BLaER1 (cell line): ENCODE data around the gene MYL12B.
"Not testable (repeated sequence)": the region's sequence is repeated elsewhere in the genome, so short reads cannot be mapped to it uniquely, and the experiment has no call there.

Experiments used
- H3K27ac ChIP-seq: shearing (Covaris generic); formaldehyde crosslinking; 2 replicates; pipeline ENCODE4 v1.8.1; 2022
- H3K27me3 ChIP-seq: shearing (Covaris generic); formaldehyde crosslinking; 2 replicates; pipeline ENCODE4 v1.8.1; 2022
- H3K36me3 ChIP-seq: shearing (Covaris generic); formaldehyde crosslinking; 2 replicates; pipeline ENCODE4 v1.8.1; 2022
- H3K4me1 ChIP-seq: shearing (Covaris generic); formaldehyde crosslinking; 2 replicates; pipeline ENCODE4 v1.8.1; 2022
- H3K4me2 ChIP-seq: shearing (Covaris generic); formaldehyde crosslinking; 2 replicates; pipeline ENCODE4 v1.8.1; 2022
- H3K4me3 ChIP-seq: shearing (Covaris generic); formaldehyde crosslinking; 2 replicates; pipeline ENCODE4 v1.8.1; 2022
- H3K9ac ChIP-seq: shearing (Covaris generic); formaldehyde crosslinking; 2 replicates; pipeline ENCODE4 v1.8.1; 2022
- H3K9me3 ChIP-seq: shearing (Covaris generic); formaldehyde crosslinking; 2 replicates; pipeline ENCODE4 v1.8.1; 2022
- H4K20me1 ChIP-seq: shearing (Covaris generic); formaldehyde crosslinking; 2 replicates; pipeline ENCODE4 v1.8.1; 2022
- Cebpa-rat ChIP-seq: shearing (Covaris generic); IDR thresholded peaks from 2 replicates; pipeline ENCODE4 v1.8.1; 2022

MYL12B gene

DNA sequence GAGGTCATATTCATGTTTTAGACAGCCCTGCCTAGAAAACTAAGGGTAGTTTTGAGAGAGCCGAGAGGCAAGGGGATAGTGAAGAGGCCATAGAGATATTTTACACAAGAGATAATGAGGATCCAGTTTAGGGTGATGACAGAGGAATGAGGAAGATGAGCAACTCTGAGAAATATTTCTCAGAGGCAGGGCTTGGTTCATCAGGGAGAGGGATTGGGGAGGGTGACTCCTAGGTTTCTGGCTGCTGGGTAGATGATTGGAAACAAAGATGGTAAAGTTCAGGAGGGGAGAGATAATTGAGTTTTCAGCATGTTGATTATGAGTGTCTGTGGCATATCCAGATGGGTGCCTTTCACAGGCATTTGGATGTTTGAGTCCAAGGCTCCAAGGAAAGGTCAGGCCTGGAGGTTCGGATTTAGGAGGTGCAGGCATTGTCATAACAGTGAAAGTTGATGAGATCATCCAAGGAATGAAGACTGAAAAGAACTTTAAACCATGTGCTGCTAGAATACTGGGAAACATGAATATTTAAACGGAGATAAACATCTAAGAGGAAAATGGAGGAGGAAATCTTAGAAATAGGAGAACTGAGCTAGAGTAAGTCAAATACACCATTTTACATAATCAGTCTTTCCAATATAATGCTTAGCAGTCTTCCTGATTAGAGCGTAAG is 7.4 kb downstream of the MYL12B start:
- peaks cover 100% of the 10 kb centered on the region for H4K20me1 ChIP-seq
- H3K9me3 ChIP-seq, result no peaks in the 10 kb centered on the region
- peaks cover 75% of the 10 kb centered on the region for H3K4me1 ChIP-seq
- H3K4me2 ChIP-seq, result peak overlapping the region; percentile 82
- peaks cover 28% of the 10 kb centered on the region for H3K36me3 ChIP-seq
- H3K27ac ChIP-seq, result no peak overlapping the region
- H3K9ac ChIP-seq, result no peak overlapping the region
- H3K4me3 ChIP-seq, result no peak overlapping the region
- no peaks in the 10 kb centered on the region for H3K27me3 ChIP-seq
- TF ChIP-seq Cebpa-rat, result no peak

DNA sequence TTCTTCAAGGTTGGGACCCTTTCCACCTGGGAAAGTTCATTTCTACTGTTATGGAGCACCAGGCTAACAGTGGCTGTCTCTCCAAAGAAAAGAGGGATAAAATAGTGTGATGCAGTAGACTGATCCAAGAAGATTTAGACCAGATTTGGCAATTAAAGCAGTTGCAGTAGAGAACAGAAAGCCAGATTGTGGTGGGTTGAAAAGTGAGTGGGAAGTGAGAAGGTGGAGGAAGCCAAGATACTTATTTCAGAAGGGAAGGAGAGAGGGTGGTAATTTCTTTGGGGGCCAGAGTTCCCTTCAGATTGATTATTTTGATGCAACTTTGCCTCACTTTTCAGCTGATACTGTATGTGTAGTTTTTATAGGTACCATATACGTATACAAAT is 8.0 kb downstream of the MYL12B start:
- no peaks in the 10 kb centered on the region for H3K9me3 ChIP-seq
- no peak overlapping the region for H3K9ac ChIP-seq
- H3K36me3 ChIP-seq, result peaks cover 33% of the 10 kb centered on the region
- H4K20me1 ChIP-seq, result peaks cover 100% of the 10 kb centered on the region
- H3K4me1 ChIP-seq, result peaks cover 69% of the 10 kb centered on the region
- TF ChIP-seq Cebpa-rat, result no peak
- H3K27me3 ChIP-seq, result no peaks in the 10 kb centered on the region
- no peak overlapping the region for H3K27ac ChIP-seq
- no peak overlapping the region for H3K4me3 ChIP-seq
- peak overlapping the region; percentile 82 for H3K4me2 ChIP-seq

DNA sequence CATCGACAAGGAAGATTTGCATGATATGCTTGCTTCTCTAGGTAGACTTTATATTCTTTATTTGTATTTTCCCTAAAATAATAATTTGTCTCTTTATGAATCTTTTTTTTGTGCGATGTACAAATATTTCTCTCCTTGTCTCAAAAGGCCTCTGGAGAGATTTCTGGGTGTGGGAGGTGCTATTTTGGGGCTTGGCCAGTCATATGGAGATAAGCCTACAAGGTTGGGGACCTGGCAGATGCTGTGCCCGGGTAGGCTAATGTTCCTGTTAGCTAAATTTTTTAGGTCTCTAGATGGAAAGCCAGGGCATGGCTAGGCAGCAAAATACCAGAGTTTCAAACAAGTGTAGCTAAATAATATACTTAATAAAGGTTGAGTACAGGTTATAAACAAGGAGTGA is 11.1 kb downstream of the MYL12B start:
- no peaks in the 10 kb centered on the region for H3K9me3 ChIP-seq
- no peak overlapping the region for H3K27ac ChIP-seq
- H3K27me3 ChIP-seq, result no peaks in the 10 kb centered on the region
- no peak overlapping the region for H3K4me3 ChIP-seq
- peaks cover 48% of the 10 kb centered on the region for H3K4me1 ChIP-seq
- no peak for TF ChIP-seq Cebpa-rat
- peaks cover 83% of the 10 kb centered on the region for H4K20me1 ChIP-seq
- no peak overlapping the region for H3K9ac ChIP-seq
- no peak overlapping the region for H3K4me2 ChIP-seq
- H3K36me3 ChIP-seq, result peaks cover 58% of the 10 kb centered on the region

DNA sequence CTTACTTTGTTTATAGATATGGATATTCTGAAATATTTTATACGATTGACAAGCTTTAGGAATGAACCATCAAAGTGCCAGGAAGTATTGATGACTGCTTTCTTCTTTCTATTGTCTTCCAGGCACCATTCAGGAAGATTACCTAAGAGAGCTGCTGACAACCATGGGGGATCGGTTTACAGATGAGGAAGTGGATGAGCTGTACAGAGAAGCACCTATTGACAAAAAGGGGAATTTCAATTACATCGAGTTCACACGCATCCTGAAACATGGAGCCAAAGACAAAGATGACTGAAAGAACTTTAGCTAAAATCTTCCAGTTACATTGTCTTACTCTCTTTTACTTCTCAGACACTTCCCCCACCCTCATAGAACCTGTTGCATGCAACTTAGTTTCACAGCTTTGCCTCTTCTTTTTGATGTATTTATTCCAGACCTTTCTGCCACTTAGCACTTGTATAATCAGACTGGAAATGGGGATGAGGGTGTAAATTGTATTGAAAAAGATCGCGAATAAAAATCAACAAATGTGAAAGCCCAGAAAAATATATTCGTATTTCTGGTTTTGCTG is 15.8 kb downstream of the MYL12B start:
- Histone ChIP-seq H4K20me1 (peaks cover 42% of the 10 kb centered on the region), H3K4me2 (peak overlapping the region; percentile 6; the same call in 1 of the 2 replicates), H3K4me1 (peaks cover 37% of the 10 kb centered on the region), H3K36me3 (peaks cover 55% of the 10 kb centered on the region)
- H3K27me3 ChIP-seq, H3K4me3 ChIP-seq, H3K9me3 ChIP-seq, H3K27ac ChIP-seq, H3K9ac ChIP-seq: not testable (repeated sequence)

GRCh38 chr18:3279201-3280185 is 17.6 kb downstream of the MYL12B start:
- peak; percentile 46; the same call in 1 of the 2 replicates for TF ChIP-seq Cebpa-rat
- H3K4me2 ChIP-seq, result peak overlapping the region; percentile 71
- no peaks in the 10 kb centered on the region for H3K9me3 ChIP-seq
- peak overlapping the region; percentile 43; the same call in 1 of the 2 replicates for H3K9ac ChIP-seq
- no peak overlapping the region for H3K4me3 ChIP-seq
- H3K4me1 ChIP-seq, result peaks cover 37% of the 10 kb centered on the region
- H3K27ac ChIP-seq, result peak overlapping the region; percentile 66
- H4K20me1 ChIP-seq, result peaks cover 25% of the 10 kb centered on the region; the same call in 1 of the 2 replicates
- no peaks in the 10 kb centered on the region for H3K27me3 ChIP-seq
- H3K36me3 ChIP-seq, result peaks cover 38% of the 10 kb centered on the region

DNA sequence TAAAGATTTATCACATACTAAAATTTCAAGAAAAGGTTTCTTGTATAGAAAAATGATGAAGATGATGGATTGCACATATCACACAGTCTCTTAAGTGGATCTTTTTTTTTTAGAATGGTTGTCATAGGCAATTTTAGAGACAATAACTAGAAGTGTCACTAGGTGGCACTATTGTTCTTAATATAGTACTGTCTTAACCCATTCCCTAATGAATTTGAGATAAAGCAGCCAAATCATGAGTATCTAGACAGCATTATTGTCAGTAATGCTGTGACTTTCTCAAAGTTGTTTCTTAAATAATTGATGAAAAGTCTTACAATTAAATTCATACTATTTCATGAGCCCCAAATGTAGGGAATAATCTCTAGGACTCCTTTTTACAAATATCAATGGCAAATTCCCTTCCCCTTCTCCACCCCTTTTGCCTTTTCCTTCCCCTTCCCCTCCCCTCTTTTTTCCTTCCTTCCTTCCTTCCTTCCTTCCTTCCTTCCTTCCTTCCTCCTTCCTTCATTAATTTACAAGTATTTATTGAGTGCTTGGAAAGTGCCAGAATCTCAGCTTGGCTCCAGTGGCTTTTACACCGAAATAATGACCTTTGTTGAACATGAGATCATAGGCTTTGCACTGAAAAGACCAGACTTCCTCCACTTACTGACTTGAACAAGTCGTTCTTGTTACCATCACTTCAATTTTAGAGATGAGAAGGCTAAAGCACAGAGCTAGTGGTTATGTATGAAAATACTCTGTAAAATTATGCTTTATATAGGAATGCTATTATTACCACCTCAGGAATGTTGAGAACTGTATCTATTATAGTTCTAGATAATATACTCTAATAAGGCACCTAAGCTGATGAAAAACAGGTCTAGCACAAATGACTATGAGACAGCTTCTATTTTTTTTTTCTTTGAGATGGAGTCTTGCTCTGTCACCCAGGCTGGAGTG is 19.8 kb downstream of the MYL12B start:
- H3K36me3 ChIP-seq, result peaks cover 16% of the 10 kb centered on the region
- peaks cover 15% of the 10 kb centered on the region; the same call in 1 of the 2 replicates for H4K20me1 ChIP-seq
- H3K27me3 ChIP-seq, result no peaks in the 10 kb centered on the region
- H3K4me3 ChIP-seq, result no peak overlapping the region
- no peak overlapping the region for H3K4me2 ChIP-seq
- H3K27ac ChIP-seq, result no peak overlapping the region
- H3K9ac ChIP-seq, result no peak overlapping the region
- no peaks in the 10 kb centered on the region for H3K9me3 ChIP-seq
- peaks cover 37% of the 10 kb centered on the region for H3K4me1 ChIP-seq
- no peak for TF ChIP-seq Cebpa-rat

DNA sequence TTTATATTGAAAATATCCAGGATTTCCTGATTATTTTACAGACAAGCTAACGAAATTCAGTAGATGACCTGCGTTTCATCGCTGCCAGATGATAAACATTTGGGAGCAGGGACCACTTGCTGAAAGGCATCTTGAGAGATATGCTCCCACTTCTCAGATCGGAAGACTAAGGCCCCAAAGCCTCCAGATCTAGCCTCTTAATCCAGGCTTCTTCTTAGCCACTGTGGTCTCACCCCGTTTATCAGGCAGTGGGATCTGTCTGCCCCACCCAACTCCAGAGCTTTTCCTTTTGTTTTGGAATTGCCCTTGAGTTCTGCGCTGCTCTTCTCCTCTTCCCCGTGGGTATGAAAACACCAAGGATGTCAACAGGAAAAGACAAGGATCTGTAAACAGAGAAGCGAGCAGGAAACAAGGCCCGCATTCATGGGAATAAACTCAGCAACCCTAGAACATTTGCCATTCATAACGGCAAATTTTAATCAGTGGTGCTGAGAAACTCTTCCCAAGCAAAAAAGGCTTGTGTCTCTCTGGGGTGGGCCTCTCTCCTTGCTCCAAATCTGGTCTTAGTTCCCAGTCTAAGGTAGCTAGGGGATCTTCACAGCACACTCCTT is 21.4 kb downstream of the MYL12B start:
- H3K9me3 ChIP-seq, result 0 out of 2 replicates have a peak, but pooled peaks cover 3% of the 10 kb centered on the region
- peaks cover 6% of the 10 kb centered on the region; the same call in 1 of the 2 replicates for H4K20me1 ChIP-seq
- peaks cover 23% of the 10 kb centered on the region for H3K4me1 ChIP-seq
- H3K9ac ChIP-seq, result no peak overlapping the region
- no peak for TF ChIP-seq Cebpa-rat
- H3K36me3 ChIP-seq, result peaks cover 1% of the 10 kb centered on the region; the same call in 1 of the 2 replicates
- H3K4me3 ChIP-seq, result no peak overlapping the region
- no peak overlapping the region for H3K27ac ChIP-seq
- no peaks in the 10 kb centered on the region for H3K27me3 ChIP-seq
- H3K4me2 ChIP-seq, result no peak overlapping the region

GRCh38 chr18:3283908-3284307 is 22.0 kb downstream of the MYL12B start:
- Histone ChIP-seq H3K27ac (no peak overlapping the region), H3K9me3 (0 out of 2 replicates have a peak, but pooled peaks cover 3% of the 10 kb centered on the region), H4K20me1 (peaks cover 2% of the 10 kb centered on the region; the same call in 1 of the 2 replicates), H3K36me3 (no peaks in the 10 kb centered on the region), H3K4me3 (no peak overlapping the region), H3K4me2 (no peak overlapping the region), H3K9ac (no peak overlapping the region), H3K27me3 (no peaks in the 10 kb centered on the region), H3K4me1 (peaks cover 18% of the 10 kb centered on the region)
- no peak for TF ChIP-seq Cebpa-rat
